HepG2 (cell line): ENCODE measurements around the gene CMTM3. TPM values are rescaled to one million over a fixed set of nuclear protein-coding genes. Genes with fewer than 3 reads are reported as not detected.

Experiments used
- BHLHE40 ChIP-seq: IDR thresholded peaks from 2 replicates; pipeline ENCODE4 v1.6.1; 2011; ENCODE audit warnings: low read length, improper control_type of control experiment
- ETV6 ChIP-seq: sonication (generic); formaldehyde crosslinking; conservative IDR thresholded peaks from 2 replicates; pipeline ENCODE4 v1.4.0; 2020; ENCODE audit warnings: missing genetic modification reagents
- KDM5B ChIP-seq: sonication (generic); formaldehyde crosslinking; IDR thresholded peaks from 2 replicates; pipeline ENCODE4 v1.4.0; 2020; ENCODE audit warnings: missing genetic modification reagents, mild to moderate bottlenecking, borderline replicate concordance
- NR2F1 ChIP-seq, 2 experiments: fragments of 450-650 bp in 1 of 2; formaldehyde crosslinking in 1 of 2; IDR thresholded peaks; 2 replicates each; pipeline versions ENCODE4 v1.5.0 to v1.6.1; 2016 to 2020; ENCODE audit warnings: mild to moderate bottlenecking in 1 of 2, missing compliant biosample characterization in 1 of 2, missing genetic modification reagents in 1 of 2, moderate library complexity in 1 of 2
- TAF15 ChIP-seq: fragments of 200-400 bp; formaldehyde crosslinking; IDR thresholded peaks from one replicate; pipeline ENCODE4 v1.6.1; 2018; ENCODE audit warnings: mild to moderate bottlenecking, low read depth, low read length; ENCODE audit not compliant: poor library complexity, severe bottlenecking
- ZC3H4 ChIP-seq: sonication (generic); formaldehyde crosslinking; IDR thresholded peaks from 2 replicates; pipeline ENCODE4 v1.4.0; 2020; ENCODE audit warnings: missing genetic modification reagents, borderline replicate concordance
- ZEB1 ChIP-seq: IDR thresholded peaks from 2 replicates; pipeline ENCODE4 v1.6.1; 2012; ENCODE audit warnings: mild to moderate bottlenecking, low read depth, inconsistent platforms; ENCODE audit not compliant: insufficient replicate concordance
- polyA plus RNA-seq, 8 experiments: library from polyadenylated mRNA; depleted of rRNA in 3 of 8; stranded (reverse) in 7 of 8; unstranded in 1 of 8; fragments of >200 nt; fragmentation: Illumina TruSeq in 4 of 8; extraction: Trizol in 4 of 8; gene quantifications; 2 replicates each; pipeline versions ENCODE4 v1.2.1 to v1.2.3, GENCODE V29; 2011 to 2016; ENCODE audit warnings: low read depth in 4 of 8, missing spikeins in 1 of 8, mixed read lengths in 1 of 8; ENCODE audit not compliant: insufficient read depth in 1 of 8
- total RNA-seq, 5 experiments: library from RNA; depleted of rRNA; stranded (reverse); fragments of >200 nt; fragmentation: Illumina TruSeq; extraction: Trizol; gene quantifications; 2 replicates each; pipeline ENCODE4 v1.2.3, GENCODE V29; 2016; ENCODE audit warnings: low read depth in 1 of 5
- TF ChIP-seq, protein P1 (sequence below): sonication (generic); formaldehyde crosslinking; IDR thresholded peaks from 2 replicates; pipeline ENCODE4 v1.5.0; 2020; ENCODE audit warnings: mild to moderate bottlenecking, missing genetic modification reagents, borderline replicate concordance
- TF ChIP-seq, protein P2 (sequence below): sonication (generic); formaldehyde crosslinking; IDR thresholded peaks from 2 replicates; pipeline ENCODE4 v1.8.0; 2022; ENCODE audit warnings: mild to moderate bottlenecking, missing genetic modification reagents, moderate library complexity

The CMTM3 gene
- total and polyA plus RNA-seq, 2 of the 13 experiments (the other 11 are each of a cell fraction or from before 2014, with no cell fraction given) = 29.2 to 48.7 TPM

DNA sequence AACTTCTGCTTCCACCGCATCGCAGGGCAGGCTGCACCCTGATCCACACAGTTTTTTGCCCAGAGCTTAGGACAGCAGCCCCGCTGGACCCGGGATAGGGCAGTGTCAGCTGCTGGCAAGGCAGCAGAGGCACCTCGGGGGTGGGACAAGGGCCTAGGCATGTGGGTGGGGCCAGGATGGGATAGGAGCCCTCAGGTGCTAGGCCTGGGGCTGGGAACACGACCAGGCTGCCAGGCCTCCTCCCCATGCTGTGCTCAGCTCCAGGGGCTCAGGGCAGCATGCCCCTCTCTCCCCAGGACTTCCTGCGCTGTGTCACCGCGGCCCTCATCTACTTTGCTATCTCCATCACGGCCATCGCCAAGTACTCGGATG is 4.6 kb downstream of the CMTM3 start (continued):
- TF ChIP-seq, protein P1, sequence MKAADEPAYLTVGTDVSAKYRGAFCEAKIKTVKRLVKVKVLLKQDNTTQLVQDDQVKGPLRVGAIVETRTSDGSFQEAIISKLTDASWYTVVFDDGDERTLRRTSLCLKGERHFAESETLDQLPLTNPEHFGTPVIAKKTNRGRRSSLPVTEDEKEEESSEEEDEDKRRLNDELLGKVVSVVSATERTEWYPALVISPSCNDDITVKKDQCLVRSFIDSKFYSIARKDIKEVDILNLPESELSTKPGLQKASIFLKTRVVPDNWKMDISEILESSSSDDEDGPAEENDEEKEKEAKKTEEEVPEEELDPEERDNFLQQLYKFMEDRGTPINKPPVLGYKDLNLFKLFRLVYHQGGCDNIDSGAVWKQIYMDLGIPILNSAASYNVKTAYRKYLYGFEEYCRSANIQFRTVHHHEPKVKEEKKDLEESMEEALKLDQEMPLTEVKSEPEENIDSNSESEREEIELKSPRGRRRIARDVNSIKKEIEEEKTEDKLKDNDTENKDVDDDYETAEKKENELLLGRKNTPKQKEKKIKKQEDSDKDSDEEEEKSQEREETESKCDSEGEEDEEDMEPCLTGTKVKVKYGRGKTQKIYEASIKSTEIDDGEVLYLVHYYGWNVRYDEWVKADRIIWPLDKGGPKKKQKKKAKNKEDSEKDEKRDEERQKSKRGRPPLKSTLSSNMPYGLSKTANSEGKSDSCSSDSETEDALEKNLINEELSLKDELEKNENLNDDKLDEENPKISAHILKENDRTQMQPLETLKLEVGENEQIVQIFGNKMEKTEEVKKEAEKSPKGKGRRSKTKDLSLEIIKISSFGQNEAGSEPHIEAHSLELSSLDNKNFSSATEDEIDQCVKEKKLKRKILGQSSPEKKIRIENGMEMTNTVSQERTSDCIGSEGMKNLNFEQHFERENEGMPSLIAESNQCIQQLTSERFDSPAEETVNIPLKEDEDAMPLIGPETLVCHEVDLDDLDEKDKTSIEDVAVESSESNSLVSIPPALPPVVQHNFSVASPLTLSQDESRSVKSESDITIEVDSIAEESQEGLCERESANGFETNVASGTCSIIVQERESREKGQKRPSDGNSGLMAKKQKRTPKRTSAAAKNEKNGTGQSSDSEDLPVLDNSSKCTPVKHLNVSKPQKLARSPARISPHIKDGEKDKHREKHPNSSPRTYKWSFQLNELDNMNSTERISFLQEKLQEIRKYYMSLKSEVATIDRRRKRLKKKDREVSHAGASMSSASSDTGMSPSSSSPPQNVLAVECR (CRISPR knock-in tag) = no peak
- TF ChIP-seq TAF15 (no peak), ZC3H4 (0 out of 2 replicates have a peak, but pooled peaks have one; percentile 5), BHLHE40 (no peak), ZEB1 (no peak), ETV6 (CRISPR knock-in tag) (no peak), KDM5B (CRISPR knock-in tag) (peak; percentile 3; the same call in 1 of the 2 replicates), NR2F1 (CRISPR knock-in tag; IDR thresholded peaks at IDR 0.05) (no peak)
- TF ChIP-seq, protein P2, sequence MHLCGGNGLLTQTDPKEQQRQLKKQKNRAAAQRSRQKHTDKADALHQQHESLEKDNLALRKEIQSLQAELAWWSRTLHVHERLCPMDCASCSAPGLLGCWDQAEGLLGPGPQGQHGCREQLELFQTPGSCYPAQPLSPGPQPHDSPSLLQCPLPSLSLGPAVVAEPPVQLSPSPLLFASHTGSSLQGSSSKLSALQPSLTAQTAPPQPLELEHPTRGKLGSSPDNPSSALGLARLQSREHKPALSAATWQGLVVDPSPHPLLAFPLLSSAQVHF = no peak
